NB4 (cell line): Measurements from ENCODE around the gene MEAF6.
A peak's percentile ranks its signal among the peaks of the same experiment; 100 is the strongest.
"Not testable (repeated sequence)": the region's sequence is repeated elsewhere in the genome, so short reads cannot be mapped to it uniquely, and the experiment has no call there.

ENCODE experiments used
- DNase-seq: peaks from one replicate; pipeline ENCODE4 v3.0.0; 2010; ENCODE audit warnings: low read depth
- H3K4me3 ChIP-seq: one replicate; pipeline ENCODE4 v1.5.1; 2011; ENCODE audit warnings: mild to moderate bottlenecking, low read depth, low read length, moderate library complexity
- MYC ChIP-seq: IDR thresholded peaks from 2 replicates; pipeline ENCODE4 v1.6.1; 2011; ENCODE audit warnings: low read depth, low read length
- POLR2A ChIP-seq: IDR thresholded peaks from 2 replicates; pipeline ENCODE4 v1.6.1; 2011; ENCODE audit warnings: mild to moderate bottlenecking; ENCODE audit not compliant: insufficient read length; ENCODE audit errors: extremely low read depth
- TF ChIP-seq, protein P1 (sequence below): IDR thresholded peaks from one replicate; pipeline ENCODE4 v1.5.1; 2012; ENCODE audit warnings: low read depth, low read length
- TF ChIP-seq, protein P2 (sequence below): IDR thresholded peaks from 2 replicates; pipeline ENCODE4 v1.6.1; 2011; ENCODE audit warnings: low read depth, low read length

The MEAF6 gene

DNA sequence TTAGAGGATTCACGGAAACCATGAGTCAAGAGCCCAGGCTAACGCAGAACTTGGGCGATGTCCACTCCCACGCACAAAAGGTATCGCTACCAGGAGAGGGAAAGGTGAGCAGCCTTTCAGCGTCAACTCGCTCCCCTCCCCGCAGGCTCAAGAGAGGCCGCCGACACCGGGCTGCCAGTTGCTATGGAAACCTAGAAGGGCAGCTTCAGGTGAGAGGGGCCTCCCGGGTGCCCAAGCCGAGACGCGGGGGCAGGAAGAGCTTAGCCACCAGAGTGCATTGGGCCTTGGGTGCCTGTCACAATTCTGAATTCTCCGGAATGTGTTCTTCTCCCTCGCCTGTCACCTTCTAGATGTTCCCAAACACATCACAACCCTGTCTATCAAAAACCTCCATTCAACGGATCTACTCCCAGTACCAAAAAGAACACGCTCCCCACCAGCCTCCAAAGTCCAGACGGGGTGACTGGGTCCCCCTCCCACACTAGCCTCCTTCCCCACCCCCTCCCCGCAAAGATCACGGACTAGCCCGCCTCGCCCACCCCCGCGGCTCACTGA, 694 bp downstream of the MEAF6 start:
- peak; percentile 42 for DNase-seq
- peak overlapping the region; percentile 85 for H3K4me3 ChIP-seq
- TF ChIP-seq, protein P1, sequence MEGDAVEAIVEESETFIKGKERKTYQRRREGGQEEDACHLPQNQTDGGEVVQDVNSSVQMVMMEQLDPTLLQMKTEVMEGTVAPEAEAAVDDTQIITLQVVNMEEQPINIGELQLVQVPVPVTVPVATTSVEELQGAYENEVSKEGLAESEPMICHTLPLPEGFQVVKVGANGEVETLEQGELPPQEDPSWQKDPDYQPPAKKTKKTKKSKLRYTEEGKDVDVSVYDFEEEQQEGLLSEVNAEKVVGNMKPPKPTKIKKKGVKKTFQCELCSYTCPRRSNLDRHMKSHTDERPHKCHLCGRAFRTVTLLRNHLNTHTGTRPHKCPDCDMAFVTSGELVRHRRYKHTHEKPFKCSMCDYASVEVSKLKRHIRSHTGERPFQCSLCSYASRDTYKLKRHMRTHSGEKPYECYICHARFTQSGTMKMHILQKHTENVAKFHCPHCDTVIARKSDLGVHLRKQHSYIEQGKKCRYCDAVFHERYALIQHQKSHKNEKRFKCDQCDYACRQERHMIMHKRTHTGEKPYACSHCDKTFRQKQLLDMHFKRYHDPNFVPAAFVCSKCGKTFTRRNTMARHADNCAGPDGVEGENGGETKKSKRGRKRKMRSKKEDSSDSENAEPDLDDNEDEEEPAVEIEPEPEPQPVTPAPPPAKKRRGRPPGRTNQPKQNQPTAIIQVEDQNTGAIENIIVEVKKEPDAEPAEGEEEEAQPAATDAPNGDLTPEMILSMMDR, result no peak
- TF ChIP-seq POLR2A (no peak), MYC (no peak)
- TF ChIP-seq, protein P2, sequence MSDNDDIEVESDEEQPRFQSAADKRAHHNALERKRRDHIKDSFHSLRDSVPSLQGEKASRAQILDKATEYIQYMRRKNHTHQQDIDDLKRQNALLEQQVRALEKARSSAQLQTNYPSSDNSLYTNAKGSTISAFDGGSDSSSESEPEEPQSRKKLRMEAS, result no peak

DNA sequence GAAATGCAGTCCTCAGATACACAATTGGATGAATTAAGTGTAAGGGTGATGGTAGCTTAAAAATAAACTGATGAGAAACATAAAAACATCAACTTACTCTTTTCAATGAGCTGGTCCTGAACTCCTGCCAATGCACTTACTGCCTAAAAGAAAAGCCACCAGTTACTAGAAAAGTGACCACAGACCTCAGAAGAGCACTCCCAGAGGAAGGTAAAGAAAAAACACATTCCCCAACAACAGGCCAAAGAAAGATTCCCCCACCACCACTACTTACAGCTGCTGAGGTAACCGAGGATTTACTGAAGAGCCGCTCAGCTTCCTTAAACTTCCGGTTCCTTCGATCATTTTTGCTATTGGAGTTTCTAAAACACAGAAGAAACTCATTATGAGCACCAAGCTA, 5.4 kb downstream of the MEAF6 start:
- H3K4me3 ChIP-seq, result no peak overlapping the region
- TF ChIP-seq, protein P2, result no peak
- TF ChIP-seq MYC (no peak), POLR2A (no peak)
- TF ChIP-seq, protein P1, result no peak
- DNase-seq, result peak; percentile 47

DNA sequence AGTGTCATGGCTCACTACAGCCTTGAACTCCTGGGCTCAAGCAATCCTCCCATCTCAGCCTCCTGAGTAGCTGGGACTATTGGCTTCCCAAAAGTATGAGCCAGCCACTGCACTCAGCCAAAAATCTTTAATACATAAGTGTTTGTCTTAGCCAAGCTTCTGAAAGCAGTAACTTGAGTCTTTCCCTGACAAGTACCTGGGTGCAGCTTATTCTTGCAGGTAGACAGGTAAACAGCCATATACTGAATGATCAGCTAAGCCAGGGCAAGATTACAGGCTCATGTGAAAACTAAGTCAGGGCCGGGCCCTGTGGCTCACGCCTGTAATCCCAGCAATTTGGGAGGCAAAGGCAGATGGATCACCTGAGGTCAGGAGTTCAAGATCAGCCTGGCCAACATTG, 7.8 kb downstream of the MEAF6 start:
- TF ChIP-seq, protein P2, result no peak
- TF ChIP-seq MYC, result no peak
- TF ChIP-seq, protein P1, result no peak
- TF ChIP-seq POLR2A, result no peak
- no peak for DNase-seq
- no peak overlapping the region for H3K4me3 ChIP-seq

DNA sequence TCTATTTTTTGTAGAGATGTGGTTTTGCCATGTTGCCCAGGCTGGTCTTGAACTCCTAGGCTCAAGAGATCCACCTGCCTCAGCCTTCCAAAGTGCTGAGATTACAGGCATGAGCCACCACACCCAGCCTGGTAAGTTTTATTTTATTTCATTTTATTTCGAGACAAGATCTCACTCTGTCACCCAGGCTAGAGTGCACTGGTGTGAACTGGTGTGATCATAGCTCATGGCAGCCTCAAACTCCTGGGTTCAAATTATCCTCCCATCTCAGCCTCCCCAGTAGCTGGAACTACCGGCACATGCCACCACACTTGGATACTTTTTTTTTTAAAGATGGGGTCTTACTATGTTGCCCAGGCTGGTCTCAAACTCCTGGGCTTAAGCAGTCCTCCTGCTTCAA, 11.8 kb downstream of the MEAF6 start:
- not testable (repeated sequence) for H3K4me3 ChIP-seq, DNase-seq

DNA sequence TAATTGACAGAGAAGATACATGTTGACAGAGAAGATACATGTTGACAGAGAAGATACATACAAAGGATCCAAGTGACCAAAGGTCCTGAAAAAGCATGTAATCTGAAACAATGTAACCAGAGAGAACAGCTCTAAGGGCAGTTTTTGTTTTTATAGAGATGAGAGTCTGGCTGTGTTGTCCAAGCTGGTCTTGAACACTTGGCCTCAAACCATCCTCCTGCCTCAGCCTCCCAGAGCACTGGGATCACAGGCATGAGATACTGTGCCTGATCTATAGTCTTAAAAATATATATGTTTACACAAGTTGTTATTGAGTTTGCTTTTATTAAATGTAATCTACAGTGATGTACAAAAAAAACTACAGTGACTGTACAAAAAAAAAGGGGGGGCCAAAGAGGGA, 12.5 kb downstream of the MEAF6 start:
- H3K4me3 ChIP-seq, result no peak overlapping the region
- DNase-seq, result no peak
- TF ChIP-seq, protein P1, result no peak
- no peak for TF ChIP-seq POLR2A
- TF ChIP-seq, protein P2, result no peak
- no peak for TF ChIP-seq MYC

DNA sequence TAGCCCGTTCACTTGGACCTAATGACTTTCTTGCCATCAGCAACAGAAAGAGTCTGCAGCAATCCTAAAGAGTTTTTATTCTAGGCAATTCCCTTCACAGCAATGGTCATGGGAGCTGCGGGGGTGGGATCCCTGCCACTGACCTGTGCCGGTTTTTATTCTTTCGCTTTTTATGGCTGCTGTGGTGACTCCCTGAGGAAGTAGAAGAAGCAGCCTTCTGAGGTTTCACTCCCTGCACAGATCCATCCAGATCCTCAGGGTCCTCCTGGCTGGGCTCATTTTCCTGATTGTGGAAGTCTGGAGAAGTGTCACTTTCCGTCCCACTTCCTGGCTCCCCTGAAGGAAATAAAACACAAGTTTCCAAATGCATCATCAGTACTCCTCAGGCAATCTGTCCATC, 12.9 kb downstream of the MEAF6 start:
- TF ChIP-seq, protein P2, result no peak
- no peak for DNase-seq
- no peak overlapping the region for H3K4me3 ChIP-seq
